GM19467 (cell line): ENCODE data around the gene LRRK2.
A peak's percentile ranks its signal among the peaks of the same experiment; 100 is the strongest.
"Not testable (repeated sequence)": the region's sequence is repeated elsewhere in the genome, so short reads cannot be mapped to it uniquely, and the experiment has no call there.

Source experiments
- ATAC-seq: cut with Tn5 transposase; IDR thresholded peaks from one replicate; pipeline ENCODE4 v1.9.1; 2021; ENCODE audit warnings: mild to moderate bottlenecking, moderate library complexity; ENCODE audit not compliant: unreplicated experiment

Gene LRRK2

GRCh38 chr12:40211186-40211585 is 13.6 kb upstream of the LRRK2 start:
- ATAC-seq = not testable (repeated sequence)

GRCh38 chr12:40212566-40212965 is 12.2 kb upstream of the LRRK2 start:
- no peak for ATAC-seq

- ATAC-seq = no peak
Measured at GRCh38 chr12:40215982-40216381, 8.8 kb upstream of the LRRK2 start.

GRCh38 chr12:40216516-40217288 is 8.1 kb upstream of the LRRK2 start:
- ATAC-seq = no peak

GRCh38 chr12:40219760-40220159 is 5.0 kb upstream of the LRRK2 start:
- no peak for ATAC-seq

GRCh38 chr12:40222247-40222646 is 2.5 kb upstream of the LRRK2 start:
- ATAC-seq = no peak

GRCh38 chr12:40223646-40224045 is 1.2 kb upstream of the LRRK2 start:
- ATAC-seq = no peak

- ATAC-seq = no peak
Measured at GRCh38 chr12:40225337-40225983, 663 bp downstream of the LRRK2 start.

- ATAC-seq = peak; percentile 51
Measured at GRCh38 chr12:40225984-40226602, 1.3 kb downstream of the LRRK2 start.

- peak; percentile 23 for ATAC-seq
Measured at GRCh38 chr12:40226705-40227104, 1.9 kb downstream of the LRRK2 start.

GRCh38 chr12:40227447-40227846 is 2.6 kb downstream of the LRRK2 start:
- no peak for ATAC-seq

GRCh38 chr12:40228727-40229126 is 3.9 kb downstream of the LRRK2 start:
- no peak for ATAC-seq

GRCh38 chr12:40229690-40230651 is 5.2 kb downstream of the LRRK2 start:
- ATAC-seq = no peak

- ATAC-seq = peak; percentile 43
Measured at GRCh38 chr12:40232602-40233001, 7.8 kb downstream of the LRRK2 start.

- ATAC-seq = no peak
Measured at GRCh38 chr12:40233741-40234367, 9.1 kb downstream of the LRRK2 start.

- ATAC-seq = no peak
Measured at GRCh38 chr12:40236357-40236850, 11.6 kb downstream of the LRRK2 start.

GRCh38 chr12:40238266-40238902 is 13.6 kb downstream of the LRRK2 start:
- ATAC-seq = no peak

GRCh38 chr12:40238979-40239378 is 14.2 kb downstream of the LRRK2 start:
- ATAC-seq = no peak

GRCh38 chr12:40240779-40241178 is 16.0 kb downstream of the LRRK2 start:
- peak; percentile 53 for ATAC-seq

GRCh38 chr12:40241741-40242140 is 16.9 kb downstream of the LRRK2 start:
- ATAC-seq = no peak
